NCI-H69 (cell line): ENCODE measurements around the gene COL16A1.

Source experiments
- DNase-seq: peaks from one replicate; lab custom pipeline; 2025; lab: John Stamatoyannopoulos, UW

Gene COL16A1

GRCh38 chr1:31624309-31624708 lies 79.5 kb downstream of the COL16A1 start:
- DNase-seq = no peak

GRCh38 chr1:31623365-31623764 lies 80.5 kb downstream of the COL16A1 start:
- DNase-seq = no peak

- no peak for DNase-seq
Observed at GRCh38 chr1:31621847-31622730, 81.7 kb downstream of the COL16A1 start.

GRCh38 chr1:31621498-31621820 lies 82.4 kb downstream of the COL16A1 start:
- no peak for DNase-seq

- DNase-seq = no peak
Observed at GRCh38 chr1:31620631-31621497, 83.0 kb downstream of the COL16A1 start.

GRCh38 chr1:31618916-31619846 lies 84.6 kb downstream of the COL16A1 start:
- DNase-seq = no peak

GRCh38 chr1:31617916-31618746 lies 85.7 kb downstream of the COL16A1 start:
- peak; percentile 65 for DNase-seq

GRCh38 chr1:31617218-31617915 lies 86.5 kb downstream of the COL16A1 start, which contains the start of gene HCRTR1:
Gene HCRTR1 (plus strand): TSS chr1:31617689. CDS start chr1:31619193, 1,504 bp downstream.
- DNase-seq = peak; percentile 27

GRCh38 chr1:31615939-31616338 lies 87.9 kb downstream of the COL16A1 start:
- DNase-seq = no peak

GRCh38 chr1:31615414-31615813 lies 88.4 kb downstream of the COL16A1 start:
- DNase-seq = no peak

GRCh38 chr1:31614414-31615005 lies 89.3 kb downstream of the COL16A1 start:
- no peak for DNase-seq

GRCh38 chr1:31609514-31610118 lies 94.2 kb downstream of the COL16A1 start:
- no peak for DNase-seq

- DNase-seq = no peak
Observed at GRCh38 chr1:31607360-31607759, 96.5 kb downstream of the COL16A1 start.

GRCh38 chr1:31605908-31606427 lies 97.8 kb downstream of the COL16A1 start:
- no peak for DNase-seq
